PC-9 (cell line): ENCODE results near the gene TFE3.

Experiments used
- CTCF ChIP-seq: fragments of 200-600 bp; sonication (generic); conservative IDR thresholded peaks from 2 replicates; pipeline ENCODE4 v1.6.1; 2017; ENCODE audit warnings: mixed run types, antibody characterized with exemption, mild to moderate bottlenecking, moderate library complexity
- EZH2 ChIP-seq: fragments of 200-600 bp; sonication (generic); IDR thresholded peaks from 2 replicates; pipeline ENCODE4 v1.8.0; 2017; ENCODE audit warnings: antibody characterized with exemption, low read depth

- no peak for TF ChIP-seq EZH2
- TF ChIP-seq CTCF: no peak
These were observed 21.6 kb upstream of the TFE3 start for GRCh38 chrX:49064735-49065134.
